ENCODE measurements around the gene MBD1. TPM values are rescaled to one million over a fixed set of nuclear protein-coding genes. Genes with fewer than 3 reads are reported as not detected.

Gene MBD1
- total and polyA plus RNA-seq, 12 donors = 46.2 to 156 (median 73.9) TPM

DNA sequence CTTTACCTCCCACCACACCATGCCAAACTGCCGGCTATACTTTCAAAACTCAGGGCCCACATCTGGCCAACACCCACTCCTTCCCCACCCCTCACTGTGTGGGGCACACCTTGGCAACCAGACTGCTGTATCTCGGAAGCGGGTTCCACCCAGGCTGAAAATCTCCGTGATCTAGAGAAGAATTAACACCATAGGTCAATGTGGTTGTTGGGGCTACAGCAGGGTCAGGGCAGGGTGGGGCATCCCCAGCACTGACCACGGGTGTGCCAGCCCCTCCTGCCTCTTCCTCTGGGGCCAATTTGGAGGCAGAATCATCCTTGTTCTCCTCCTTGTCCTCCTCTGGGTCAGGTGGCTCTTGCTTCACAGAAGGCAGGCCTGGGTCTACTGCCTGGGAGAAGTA, 8.8 kb downstream of the MBD1 start:
- Histone ChIP-seq H3K4me1 (replicated peaks in 1 of 2) (no peaks in the 10 kb centered on the region), H3K9me3 (replicated peaks in 1 of 3) (no peaks in the 10 kb centered on the region), H3K27me3 (no peaks in the 10 kb centered on the region), H3K27ac (no peak overlapping the region), H3K4me3 (no peak overlapping the region), H3K36me3 (replicated peaks in 1 of 2) (peaks cover 0 to 85% of the 10 kb centered on the region in 2 donors)
- 74 to 91% (median 87%) methylated on average over 3 to 5 of the region's 5 CpGs for WGBS, 4 donors
- TF ChIP-seq POLR2A (IDR thresholded peaks at IDR 0.05) = no peak
- TF ChIP-seq, protein P1, sequence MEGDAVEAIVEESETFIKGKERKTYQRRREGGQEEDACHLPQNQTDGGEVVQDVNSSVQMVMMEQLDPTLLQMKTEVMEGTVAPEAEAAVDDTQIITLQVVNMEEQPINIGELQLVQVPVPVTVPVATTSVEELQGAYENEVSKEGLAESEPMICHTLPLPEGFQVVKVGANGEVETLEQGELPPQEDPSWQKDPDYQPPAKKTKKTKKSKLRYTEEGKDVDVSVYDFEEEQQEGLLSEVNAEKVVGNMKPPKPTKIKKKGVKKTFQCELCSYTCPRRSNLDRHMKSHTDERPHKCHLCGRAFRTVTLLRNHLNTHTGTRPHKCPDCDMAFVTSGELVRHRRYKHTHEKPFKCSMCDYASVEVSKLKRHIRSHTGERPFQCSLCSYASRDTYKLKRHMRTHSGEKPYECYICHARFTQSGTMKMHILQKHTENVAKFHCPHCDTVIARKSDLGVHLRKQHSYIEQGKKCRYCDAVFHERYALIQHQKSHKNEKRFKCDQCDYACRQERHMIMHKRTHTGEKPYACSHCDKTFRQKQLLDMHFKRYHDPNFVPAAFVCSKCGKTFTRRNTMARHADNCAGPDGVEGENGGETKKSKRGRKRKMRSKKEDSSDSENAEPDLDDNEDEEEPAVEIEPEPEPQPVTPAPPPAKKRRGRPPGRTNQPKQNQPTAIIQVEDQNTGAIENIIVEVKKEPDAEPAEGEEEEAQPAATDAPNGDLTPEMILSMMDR (IDR thresholded peaks at IDR 0.05) = no peak
- DNase-seq = no peak
- intact Hi-C loops (cut with DNase I) = loop anchor here in 1 of 2 donors (10.0 kb wide), 1 partner anchor 82 kb away; no protein-coding TSS in a partner anchor

DNA sequence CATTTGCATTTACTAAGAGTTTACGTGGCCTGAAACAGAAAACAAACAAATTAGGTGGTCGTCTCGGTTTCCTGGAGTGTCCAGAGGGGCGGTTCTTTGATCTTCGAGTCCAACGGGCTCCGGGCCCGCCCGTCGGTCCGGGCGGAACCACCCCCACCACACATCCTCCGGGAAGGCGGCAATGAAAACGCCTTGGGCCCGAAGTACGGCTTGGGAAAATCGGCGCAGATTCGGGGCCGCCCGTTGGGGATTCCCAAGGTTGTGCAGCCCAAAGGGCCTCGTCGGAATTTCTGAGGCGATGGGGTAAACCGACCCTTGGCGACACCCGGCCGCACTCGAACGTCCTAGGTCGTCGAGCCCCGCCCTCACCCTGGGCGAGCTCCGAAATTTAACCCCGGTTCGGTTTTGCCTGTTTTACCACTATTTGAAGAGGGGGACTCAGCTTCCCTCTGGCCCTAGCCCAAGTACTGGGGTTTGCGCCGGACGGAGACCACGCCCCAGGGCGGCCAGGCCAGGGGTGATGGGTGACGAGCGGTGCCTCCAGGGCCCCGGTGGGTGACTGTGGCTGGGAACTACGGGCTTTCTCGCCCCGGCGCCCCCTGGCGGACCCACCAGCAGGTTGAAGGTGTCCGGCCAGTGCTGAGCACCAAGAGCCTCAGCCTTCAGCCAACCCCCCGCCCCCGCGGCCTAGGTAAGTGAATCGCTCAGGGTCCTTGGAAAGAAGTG, 13.1 kb downstream of the MBD1 start:
- TF ChIP-seq POLR2A (IDR thresholded peaks at IDR 0.05) = no peak
- TF ChIP-seq, protein P1 (IDR thresholded peaks at IDR 0.05) = peak; percentile 29 to 69 (median 50)
- DNase-seq = peak; percentile 70 to 86 (median 74)
- WGBS, 4 donors = 20 to 30% (median 25%) methylated on average over 27 to 56 of the region's 56 CpGs
- peak overlapping the region in 1 of 4 donors; percentile 47 for H3K4me3 ChIP-seq
- H3K27me3 ChIP-seq = no peaks in the 10 kb centered on the region
- peak overlapping the region in 4 of 5 donors; percentile 49 to 78 (median 73) for H3K27ac ChIP-seq
- peaks cover 0 to 45% of the 10 kb centered on the region in 2 donors for H3K36me3 ChIP-seq (replicated peaks in 1 of 2)
- H3K9me3 ChIP-seq (replicated peaks in 1 of 3) = no peaks in the 10 kb centered on the region
- intact Hi-C loops (cut with DNase I) = no loop called here
- H3K4me1 ChIP-seq (replicated peaks in 1 of 2) = peaks cover 6 to 12% of the 10 kb centered on the region in 2 donors

DNA sequence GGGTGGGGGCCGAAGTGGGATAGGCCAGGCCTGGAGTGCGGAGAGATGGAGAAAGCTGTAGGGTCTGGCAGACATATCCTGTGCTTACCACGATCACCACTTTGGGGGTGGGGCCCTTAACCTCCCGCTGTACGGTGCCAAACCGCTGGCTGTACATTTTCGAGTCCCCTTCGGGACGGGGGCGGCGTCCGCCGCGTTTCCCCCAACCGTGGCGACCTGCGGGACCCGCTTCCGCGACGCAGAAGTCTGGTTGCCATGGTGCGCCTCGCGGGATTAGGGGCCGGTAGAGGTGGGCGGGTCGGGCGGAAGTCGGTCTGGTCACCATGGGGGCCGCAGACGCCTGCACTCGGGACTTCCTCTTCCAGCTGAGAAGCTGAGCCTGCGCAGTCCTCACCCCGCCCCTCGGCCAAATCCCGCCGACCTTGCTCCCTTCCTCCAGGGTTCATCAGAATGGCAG, 15.0 kb downstream of the MBD1 start, which contains the start of gene CFAP53:
TSS of gene CFAP53 (minus strand) at position 248 of the 457 bp plus-strand sequence. CDS start at position 157, 91 bp downstream.
- Histone ChIP-seq H3K4me3 (peak within 1 kb of the TSS in 3 of 4 donors; percentile 42 to 62 (median 62)), H3K27ac (peak within 1 kb of the TSS in 4 of 5 donors; percentile 7 to 50 (median 43)), H3K9me3 (replicated peaks in 1 of 3) (no peaks in the 10 kb centered on the region), H3K36me3 (replicated peaks in 1 of 2) (peaks cover 0 to 26% of the 10 kb centered on the region in 2 donors), H3K27me3 (no peaks in the 10 kb centered on the region), H3K4me1 (replicated peaks in 1 of 2) (peaks cover 6 to 12% of the 10 kb centered on the region in 2 donors)
- intact Hi-C loops (cut with DNase I) = no loop called here
- 0 to 11% (median 1%) methylated on average over 2 to 37 of the region's 37 CpGs for WGBS, 4 donors
- TF ChIP-seq POLR2A (IDR thresholded peaks at IDR 0.05) = no peak
- TF ChIP-seq, protein P1 (IDR thresholded peaks at IDR 0.05) = no peak
- peak; percentile 92 to 97 (median 96) for DNase-seq

DNA sequence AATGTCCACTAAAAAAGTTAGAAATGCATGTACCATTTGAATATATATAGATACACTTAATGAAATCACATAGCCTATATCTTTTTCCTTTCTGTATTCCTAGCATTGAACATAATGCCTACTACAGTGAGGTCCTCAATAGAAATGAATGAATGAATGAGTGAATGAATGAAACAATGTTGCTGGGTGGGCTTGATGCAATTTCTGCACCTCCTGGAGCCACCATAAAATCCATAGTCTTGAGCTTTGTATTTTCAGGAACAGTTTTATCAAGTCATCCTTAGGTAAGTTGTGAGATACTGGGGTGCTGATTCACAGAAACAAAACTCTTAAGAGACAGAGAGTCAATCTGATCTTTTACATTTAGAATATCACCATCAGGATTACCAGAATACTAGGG, 18.3 kb downstream of the MBD1 start:
- Histone ChIP-seq H3K27me3 (no peaks in the 10 kb centered on the region), H3K9me3 (replicated peaks in 1 of 3) (no peaks in the 10 kb centered on the region), H3K4me1 (replicated peaks in 1 of 2) (peaks cover 6 to 12% of the 10 kb centered on the region in 2 donors), H3K27ac (no peak overlapping the region), H3K36me3 (replicated peaks in 1 of 2) (no peaks in the 10 kb centered on the region), H3K4me3 (no peak overlapping the region)
- intact Hi-C loops (cut with DNase I) = no loop called here
- TF ChIP-seq POLR2A (IDR thresholded peaks at IDR 0.05) = no peak
- TF ChIP-seq, protein P1 (IDR thresholded peaks at IDR 0.05) = no peak
- no peak for DNase-seq

Data from adrenal gland (tissue), 12 donors.